ENCODE measurements around the gene MTHFD1L. TPM values are rescaled to one million over a fixed set of nuclear protein-coding genes. Genes with fewer than 3 reads are reported as not detected.

Gene MTHFD1L
- total and polyA plus RNA-seq, 9 of the 15 experiments (the other 6 are each of a cell fraction or from before 2014, with no cell fraction given) = 20.9 to 128 (median 61.0) TPM

DNA sequence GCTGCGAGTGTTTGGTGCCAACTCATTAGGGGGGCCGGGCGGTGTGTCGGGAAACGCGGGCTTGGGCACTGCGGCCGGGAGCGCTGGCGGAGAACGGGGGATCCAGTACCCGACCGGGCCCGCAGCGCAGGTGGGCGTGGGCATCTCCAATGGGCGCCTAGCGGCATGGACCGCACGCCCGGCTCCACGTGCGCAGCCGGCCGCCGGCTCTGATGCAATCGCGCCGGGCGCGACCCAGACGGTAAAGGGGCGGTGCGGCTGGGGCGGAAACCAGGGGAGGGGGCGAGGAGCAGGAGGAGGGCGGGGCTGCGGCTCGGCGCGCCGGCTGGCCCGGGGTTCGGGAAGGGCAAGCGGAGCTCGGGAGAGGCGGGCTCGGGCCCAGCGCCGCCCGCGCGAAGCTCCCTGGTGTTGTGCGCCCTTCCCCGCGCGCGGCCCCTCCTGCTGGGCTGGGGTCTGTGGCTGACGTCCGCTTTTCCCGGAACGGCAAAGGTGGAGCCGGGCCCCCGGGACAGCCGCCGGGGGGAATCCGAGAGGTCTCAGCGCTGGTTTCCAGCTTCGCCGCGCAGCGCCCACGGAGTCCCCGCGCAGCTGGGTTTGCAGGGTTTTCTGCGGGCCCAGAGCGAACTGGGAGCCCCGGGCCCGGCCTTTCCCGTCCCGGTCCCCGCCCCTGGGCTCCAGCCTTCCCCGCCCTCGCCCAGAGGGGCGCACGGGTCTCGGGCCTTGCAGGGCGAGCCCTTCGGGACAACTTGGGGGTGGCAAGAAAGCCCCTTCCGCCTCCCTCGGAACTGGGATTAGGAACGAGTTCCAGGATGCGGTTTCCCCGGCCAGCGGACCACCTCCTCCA, 867 bp downstream of the MTHFD1L start (continued):
- no peak for TF ChIP-seq TCFL5 (CRISPR knock-in tag; conservative IDR thresholded peaks at IDR 0.05)
- no peak for TF ChIP-seq RHOXF2B (CRISPR knock-in tag; conservative IDR thresholded peaks at IDR 0.05)
- no peak for TF ChIP-seq ZFPM2 (CRISPR knock-in tag; IDR thresholded peaks at IDR 0.05)
- no peak; the same call in none of the 2 replicates for TF ChIP-seq TCF3 (CRISPR knock-in tag; IDR thresholded peaks at IDR 0.05)
- no peak for TF ChIP-seq STAT5B (CRISPR knock-in tag; IDR thresholded peaks at IDR 0.05)
- TF ChIP-seq, protein P1, sequence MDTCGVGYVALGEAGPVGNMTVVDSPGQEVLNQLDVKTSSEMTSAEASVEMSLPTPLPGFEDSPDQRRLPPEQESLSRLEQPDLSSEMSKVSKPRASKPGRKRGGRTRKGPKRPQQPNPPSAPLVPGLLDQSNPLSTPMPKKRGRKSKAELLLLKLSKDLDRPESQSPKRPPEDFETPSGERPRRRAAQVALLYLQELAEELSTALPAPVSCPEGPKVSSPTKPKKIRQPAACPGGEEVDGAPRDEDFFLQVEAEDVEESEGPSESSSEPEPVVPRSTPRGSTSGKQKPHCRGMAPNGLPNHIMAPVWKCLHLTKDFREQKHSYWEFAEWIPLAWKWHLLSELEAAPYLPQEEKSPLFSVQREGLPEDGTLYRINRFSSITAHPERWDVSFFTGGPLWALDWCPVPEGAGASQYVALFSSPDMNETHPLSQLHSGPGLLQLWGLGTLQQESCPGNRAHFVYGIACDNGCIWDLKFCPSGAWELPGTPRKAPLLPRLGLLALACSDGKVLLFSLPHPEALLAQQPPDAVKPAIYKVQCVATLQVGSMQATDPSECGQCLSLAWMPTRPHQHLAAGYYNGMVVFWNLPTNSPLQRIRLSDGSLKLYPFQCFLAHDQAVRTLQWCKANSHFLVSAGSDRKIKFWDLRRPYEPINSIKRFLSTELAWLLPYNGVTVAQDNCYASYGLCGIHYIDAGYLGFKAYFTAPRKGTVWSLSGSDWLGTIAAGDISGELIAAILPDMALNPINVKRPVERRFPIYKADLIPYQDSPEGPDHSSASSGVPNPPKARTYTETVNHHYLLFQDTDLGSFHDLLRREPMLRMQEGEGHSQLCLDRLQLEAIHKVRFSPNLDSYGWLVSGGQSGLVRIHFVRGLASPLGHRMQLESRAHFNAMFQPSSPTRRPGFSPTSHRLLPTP (IDR thresholded peaks at IDR 0.05; ENCODE audit: borderline replicate concordance, extremely low read depth, insufficient read length) = no peak
- no peak for TF ChIP-seq MCM5 (IDR thresholded peaks at IDR 0.05; ENCODE audit: low read depth)
- TF ChIP-seq BRCA1 (IDR thresholded peaks at IDR 0.05) = no peak
- TF ChIP-seq BRCA1 (CRISPR knock-in tag; IDR thresholded peaks at IDR 0.05) = no peak
- TF ChIP-seq ZNF12 (CRISPR knock-in tag; IDR thresholded peaks at IDR 0.05) = no peak; the same call in 1 of the 2 replicates
- no peak for TF ChIP-seq U2AF2 (optimal IDR thresholded peaks at IDR 0.05; ENCODE audit: low read depth, low read length)
- TF ChIP-seq KDM5B (IDR thresholded peaks at IDR 0.05; ENCODE audit: insufficient replicate concordance, low read depth, low read length) = peak; percentile 23
- peak; percentile 38 for TF ChIP-seq POLR2B (IDR thresholded peaks at IDR 0.05; ENCODE audit: low read depth, partially characterized antibody)
- no peak for TF ChIP-seq BMI1 (IDR thresholded peaks at IDR 0.05; ENCODE audit: low read length)
- TF ChIP-seq, protein P2, sequence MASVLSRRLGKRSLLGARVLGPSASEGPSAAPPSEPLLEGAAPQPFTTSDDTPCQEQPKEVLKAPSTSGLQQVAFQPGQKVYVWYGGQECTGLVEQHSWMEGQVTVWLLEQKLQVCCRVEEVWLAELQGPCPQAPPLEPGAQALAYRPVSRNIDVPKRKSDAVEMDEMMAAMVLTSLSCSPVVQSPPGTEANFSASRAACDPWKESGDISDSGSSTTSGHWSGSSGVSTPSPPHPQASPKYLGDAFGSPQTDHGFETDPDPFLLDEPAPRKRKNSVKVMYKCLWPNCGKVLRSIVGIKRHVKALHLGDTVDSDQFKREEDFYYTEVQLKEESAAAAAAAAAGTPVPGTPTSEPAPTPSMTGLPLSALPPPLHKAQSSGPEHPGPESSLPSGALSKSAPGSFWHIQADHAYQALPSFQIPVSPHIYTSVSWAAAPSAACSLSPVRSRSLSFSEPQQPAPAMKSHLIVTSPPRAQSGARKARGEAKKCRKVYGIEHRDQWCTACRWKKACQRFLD (CRISPR knock-in tag; IDR thresholded peaks at IDR 0.05) = peak; percentile 90; the same call in 1 of the 2 replicates
- 0 out of 2 replicates have a peak, but pooled peaks have one; percentile 31 for TF ChIP-seq MTA1 (IDR thresholded peaks at IDR 0.05; ENCODE audit: borderline replicate concordance)
- TF ChIP-seq, protein P3, sequence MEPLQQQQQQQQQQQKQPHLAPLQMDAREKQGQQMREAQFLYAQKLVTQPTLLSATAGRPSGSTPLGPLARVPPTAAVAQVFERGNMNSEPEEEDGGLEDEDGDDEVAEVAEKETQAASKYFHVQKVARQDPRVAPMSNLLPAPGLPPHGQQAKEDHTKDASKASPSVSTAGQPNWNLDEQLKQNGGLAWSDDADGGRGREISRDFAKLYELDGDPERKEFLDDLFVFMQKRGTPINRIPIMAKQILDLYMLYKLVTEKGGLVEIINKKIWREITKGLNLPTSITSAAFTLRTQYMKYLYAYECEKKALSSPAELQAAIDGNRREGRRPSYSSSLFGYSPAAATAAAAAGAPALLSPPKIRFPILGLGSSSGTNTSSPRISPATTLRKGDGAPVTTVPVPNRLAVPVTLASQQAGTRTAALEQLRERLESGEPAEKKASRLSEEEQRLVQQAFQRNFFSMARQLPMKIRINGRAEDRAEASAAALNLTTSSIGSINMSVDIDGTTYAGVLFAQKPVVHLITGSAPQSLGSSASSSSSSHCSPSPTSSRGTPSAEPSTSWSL (CRISPR knock-in tag; IDR thresholded peaks at IDR 0.05; ENCODE audit: borderline replicate concordance) = no peak
- TF ChIP-seq SREBF1 (IDR thresholded peaks at IDR 0.05; ENCODE audit: borderline replicate concordance, low read depth, low read length) = no peak
- no peak for TF ChIP-seq TAL1 (IDR thresholded peaks at IDR 0.05)
- TF ChIP-seq, protein P4, sequence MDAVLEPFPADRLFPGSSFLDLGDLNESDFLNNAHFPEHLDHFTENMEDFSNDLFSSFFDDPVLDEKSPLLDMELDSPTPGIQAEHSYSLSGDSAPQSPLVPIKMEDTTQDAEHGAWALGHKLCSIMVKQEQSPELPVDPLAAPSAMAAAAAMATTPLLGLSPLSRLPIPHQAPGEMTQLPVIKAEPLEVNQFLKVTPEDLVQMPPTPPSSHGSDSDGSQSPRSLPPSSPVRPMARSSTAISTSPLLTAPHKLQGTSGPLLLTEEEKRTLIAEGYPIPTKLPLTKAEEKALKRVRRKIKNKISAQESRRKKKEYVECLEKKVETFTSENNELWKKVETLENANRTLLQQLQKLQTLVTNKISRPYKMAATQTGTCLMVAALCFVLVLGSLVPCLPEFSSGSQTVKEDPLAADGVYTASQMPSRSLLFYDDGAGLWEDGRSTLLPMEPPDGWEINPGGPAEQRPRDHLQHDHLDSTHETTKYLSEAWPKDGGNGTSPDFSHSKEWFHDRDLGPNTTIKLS (IDR thresholded peaks at IDR 0.05; ENCODE audit: borderline replicate concordance, low read depth) = peak; percentile 52
- TF ChIP-seq POLR2H (tag; IDR thresholded peaks at IDR 0.05; ENCODE audit: low read depth) = no peak
- no peak for TF ChIP-seq SNIP1 (IDR thresholded peaks at IDR 0.05; ENCODE audit: low read depth)

All from K562 (cell line).